ENCODE measurements around the gene DENND4C.
"Not testable (repeated sequence)": the region's sequence is repeated elsewhere in the genome, so short reads cannot be mapped to it uniquely, and the experiment has no call there.

The DENND4C gene

GRCh38 chr9:19385786-19386501 lies 155.5 kb downstream of the DENND4C start:
- H3K4me1 ChIP-seq: peaks cover 5% of the 10 kb centered on the region
- no peak for TF ChIP-seq Cebpa-rat (IDR thresholded peaks at IDR 0.05)
- no peak overlapping the region for H3K27ac ChIP-seq
- no peak overlapping the region for H3K9ac ChIP-seq
- H3K4me3 ChIP-seq: no peak overlapping the region
- H4K20me1 ChIP-seq: no peaks in the 10 kb centered on the region
- no peaks in the 10 kb centered on the region for H3K36me3 ChIP-seq
- no peak overlapping the region for H3K4me2 ChIP-seq
- no peaks in the 10 kb centered on the region for H3K9me3 ChIP-seq
- no peaks in the 10 kb centered on the region for H3K27me3 ChIP-seq

GRCh38 chr9:19386502-19387044 lies 156.1 kb downstream of the DENND4C start:
- no peak overlapping the region for H3K4me2 ChIP-seq
- no peak overlapping the region for H3K4me3 ChIP-seq
- H3K27ac ChIP-seq: no peak overlapping the region

GRCh38 chr9:19387317-19387716 lies 156.8 kb downstream of the DENND4C start:
- Histone ChIP-seq H4K20me1 (no peaks in the 10 kb centered on the region), H3K4me1 (no peaks in the 10 kb centered on the region), H3K9me3 (no peaks in the 10 kb centered on the region), H3K4me2 (no peak overlapping the region), H3K36me3 (no peaks in the 10 kb centered on the region), H3K9ac (no peak overlapping the region), H3K27me3 (no peaks in the 10 kb centered on the region), H3K27ac (no peak overlapping the region), H3K4me3 (no peak overlapping the region)
- no peak for TF ChIP-seq Cebpa-rat (IDR thresholded peaks at IDR 0.05)

More at GRCh38 chr9:19386502-19387044, 156.1 kb downstream of the DENND4C start:
- no peaks in the 10 kb centered on the region for H3K4me1 ChIP-seq
- H3K9me3 ChIP-seq: no peaks in the 10 kb centered on the region
- H3K9ac ChIP-seq: no peak overlapping the region
- H3K27me3 ChIP-seq: no peaks in the 10 kb centered on the region
- TF ChIP-seq Cebpa-rat (IDR thresholded peaks at IDR 0.05): no peak
- H3K36me3 ChIP-seq: no peaks in the 10 kb centered on the region
- no peaks in the 10 kb centered on the region for H4K20me1 ChIP-seq

GRCh38 chr9:19389539-19389938 lies 159.0 kb downstream of the DENND4C start:
- H3K27ac ChIP-seq, H3K36me3 ChIP-seq, H3K9me3 ChIP-seq, H3K4me3 ChIP-seq, H3K4me2 ChIP-seq, H3K9ac ChIP-seq, H3K27me3 ChIP-seq, H4K20me1 ChIP-seq, H3K4me1 ChIP-seq: not testable (repeated sequence)

GRCh38 chr9:19397845-19398244 lies 167.4 kb downstream of the DENND4C start:
- H3K27ac ChIP-seq: no peak overlapping the region
- no peaks in the 10 kb centered on the region for H4K20me1 ChIP-seq
- no peak for TF ChIP-seq Cebpa-rat (IDR thresholded peaks at IDR 0.05)
- H3K4me3 ChIP-seq: no peak overlapping the region
- H3K27me3 ChIP-seq: no peaks in the 10 kb centered on the region
- H3K36me3 ChIP-seq: no peaks in the 10 kb centered on the region
- H3K9ac ChIP-seq: no peak overlapping the region
- H3K9me3 ChIP-seq: peaks cover 23% of the 10 kb centered on the region
- H3K4me2 ChIP-seq: no peak overlapping the region
- peaks cover 6% of the 10 kb centered on the region for H3K4me1 ChIP-seq

GRCh38 chr9:19403231-19403630 lies 172.7 kb downstream of the DENND4C start:
- H4K20me1 ChIP-seq, H3K36me3 ChIP-seq, H3K4me2 ChIP-seq, H3K9ac ChIP-seq, H3K27me3 ChIP-seq, H3K27ac ChIP-seq, H3K4me3 ChIP-seq, H3K4me1 ChIP-seq: not testable (repeated sequence)
- peaks cover 40% of the 10 kb centered on the region for H3K9me3 ChIP-seq

GRCh38 chr9:19404283-19405075 lies 174.0 kb downstream of the DENND4C start:
- TF ChIP-seq Cebpa-rat (IDR thresholded peaks at IDR 0.05): no peak
- Histone ChIP-seq H3K4me1 (peaks cover 14% of the 10 kb centered on the region), H4K20me1 (no peaks in the 10 kb centered on the region), H3K36me3 (no peaks in the 10 kb centered on the region), H3K4me2 (no peak overlapping the region), H3K9me3 (peaks cover 40% of the 10 kb centered on the region), H3K27me3 (no peaks in the 10 kb centered on the region), H3K4me3 (no peak overlapping the region), H3K9ac (no peak overlapping the region), H3K27ac (no peak overlapping the region)

- Histone ChIP-seq H3K27ac (no peak overlapping the region), H3K9me3 (peaks cover 37% of the 10 kb centered on the region), H3K27me3 (no peaks in the 10 kb centered on the region), H3K4me1 (peaks cover 26% of the 10 kb centered on the region), H4K20me1 (no peaks in the 10 kb centered on the region), H3K4me3 (no peak overlapping the region), H3K36me3 (no peaks in the 10 kb centered on the region), H3K4me2 (no peak overlapping the region), H3K9ac (no peak overlapping the region)
- TF ChIP-seq Cebpa-rat (IDR thresholded peaks at IDR 0.05): no peak
Observed at GRCh38 chr9:19405771-19406170, 175.3 kb downstream of the DENND4C start.

GRCh38 chr9:19408316-19408692 lies 177.8 kb downstream of the DENND4C start:
- H3K9me3 ChIP-seq: peaks cover 12% of the 10 kb centered on the region
- no peaks in the 10 kb centered on the region for H3K36me3 ChIP-seq
- H4K20me1 ChIP-seq: no peaks in the 10 kb centered on the region
- H3K4me3 ChIP-seq: peak overlapping the region; percentile 89
- H3K27me3 ChIP-seq: no peaks in the 10 kb centered on the region
- H3K9ac ChIP-seq: peak overlapping the region; percentile 39
- no peak overlapping the region for H3K27ac ChIP-seq
- peaks cover 26% of the 10 kb centered on the region for H3K4me1 ChIP-seq
- H3K4me2 ChIP-seq: peak overlapping the region; percentile 96
- TF ChIP-seq Cebpa-rat (IDR thresholded peaks at IDR 0.05): no peak

- peak within 1 kb of the TSS; percentile 86 for H3K9ac ChIP-seq
- no peaks in the 10 kb centered on the region for H3K36me3 ChIP-seq
- TF ChIP-seq Cebpa-rat (IDR thresholded peaks at IDR 0.05): no peak
- H3K27ac ChIP-seq: peak within 1 kb of the TSS; percentile 81
- peaks cover 7% of the 10 kb centered on the region for H3K9me3 ChIP-seq
- H3K27me3 ChIP-seq: no peaks in the 10 kb centered on the region
- H4K20me1 ChIP-seq: no peaks in the 10 kb centered on the region
- H3K4me2 ChIP-seq: peak within 1 kb of the TSS; percentile 96
- H3K4me1 ChIP-seq: peaks cover 26% of the 10 kb centered on the region
- peak within 1 kb of the TSS; percentile 89 for H3K4me3 ChIP-seq
Observed at GRCh38 chr9:19408693-19409400, 178.4 kb downstream of the DENND4C start, which contains the start of gene ACER2. ACER2 (plus strand) TSS chr9:19409009; CDS start chr9:19409085, 76 bp downstream.
